K562 (cell line): ENCODE measurements around the gene SRF. TPM values are rescaled to one million over a fixed set of nuclear protein-coding genes. Genes with fewer than 3 reads are reported as not detected.

ENCODE experiments used
- ESRRB ChIP-seq: fragments of 250-450 bp; sonication (Bioruptor Pico); IDR thresholded peaks from 2 replicates; pipeline ENCODE4 v1.5.0; 2020; ENCODE audit warnings: mild to moderate bottlenecking, moderate library complexity, borderline replicate concordance
- FOXP4 ChIP-seq: sonication (generic); formaldehyde crosslinking; IDR thresholded peaks from 2 replicates; pipeline ENCODE4 v1.8.0; 2022; ENCODE audit warnings: mild to moderate bottlenecking, missing genetic modification reagents, borderline replicate concordance
- MAFK ChIP-seq: IDR thresholded peaks from 2 replicates; pipeline ENCODE4 v1.6.1; 2011; ENCODE audit warnings: low read length, improper control_type of control experiment
- SP2 ChIP-seq: IDR thresholded peaks from 2 replicates; pipeline ENCODE4 v1.6.1; 2011; ENCODE audit warnings: mild to moderate bottlenecking, low read depth, low read length, moderate library complexity; ENCODE audit not compliant: poor library complexity, severe bottlenecking; ENCODE audit errors: extremely low read depth
- UBTF ChIP-seq, 2 experiments: IDR thresholded peaks; 2 replicates each; pipeline ENCODE4 v1.6.1; 2012; ENCODE audit warnings: improper control_type of control experiment in 2 of 2, low read depth in 2 of 2, low read length in 2 of 2, borderline replicate concordance in 1 of 2
- USF2 ChIP-seq: sonication (generic); formaldehyde crosslinking; IDR thresholded peaks from 2 replicates; pipeline ENCODE4 v1.5.0; 2020; ENCODE audit warnings: missing genetic modification reagents
- ZBTB5 ChIP-seq: fragments of 450-650 bp; IDR thresholded peaks from 2 replicates; pipeline ENCODE4 v1.6.1; 2017; ENCODE audit warnings: antibody characterized with exemption
- ZNF239 ChIP-seq: fragments of 250-450 bp; sonication (Bioruptor Pico); IDR thresholded peaks from 2 replicates; pipeline ENCODE4 v1.4.0; 2020; ENCODE audit warnings: mild to moderate bottlenecking
- polyA plus RNA-seq, 8 experiments: library from polyadenylated mRNA; depleted of rRNA in 4 of 8; stranded (reverse) in 5 of 8; unstranded in 3 of 8; fragments of >200 nt; fragmentation: Nextera tagmentation in 2 of 8; fragmentation: Illumina TruSeq in 1 of 8; extraction: Ambion mirVana in 2 of 8; extraction: Trizol in 1 of 8; gene quantifications; 2 replicates each; pipeline versions ENCODE4 v1.2.1 to v1.2.3, GENCODE V29; 2011 to 2014; ENCODE audit warnings: inconsistent platforms in 1 of 8, missing spikeins in 1 of 8
- total RNA-seq, 7 experiments: library from RNA; depleted of rRNA in 6 of 7; stranded (reverse); fragments of >200 nt in 6 of 7; fragmentation: Illumina TruSeq in 2 of 7; extraction: Trizol in 2 of 7; gene quantifications; 2 replicates each; pipeline versions ENCODE4 v1.2.1 to v1.2.3, GENCODE V29; 2011 to 2021; ENCODE audit warnings: low replicate concordance in 1 of 7

Gene SRF
- total and polyA plus RNA-seq, 9 of the 15 experiments (the other 6 are each of a cell fraction or from before 2014, with no cell fraction given), result 2.5 to 37.0 (median 24.6) TPM

- no peak for TF ChIP-seq ZBTB5
- TF ChIP-seq ZNF239, result peak; percentile 27; the same call in 1 of the 2 replicates
- no peak for TF ChIP-seq ESRRB
- peak; percentile 84; the same call in 1 of the 2 replicates for TF ChIP-seq FOXP4 (CRISPR knock-in tag)
- peak in 1 of 2 experiments; percentile 11; a peak in 1 of 4 replicates for TF ChIP-seq UBTF (IDR thresholded peaks at IDR 0.05; ENCODE audit: borderline replicate concordance in 1 of 2, low read depth in 2 of 2, low read length in 2 of 2)
- TF ChIP-seq SP2, result peak; percentile 5
- peak; percentile 96 for TF ChIP-seq USF2
- TF ChIP-seq MAFK, result peak; percentile 55; the same call in 1 of the 2 replicates
Observed at GRCh38 chr6:43228951-43229802, 58.1 kb downstream of the SRF start, which contains the start of gene DNPH1 (continued).
